Endothelial cell of umbilical vein (primary cell): ENCODE data around the gene TTF2.

Experiments used
- CTCF ChIP-seq, 2 donors: IDR thresholded peaks; 1 replicate in 1 of 2; 2 replicates in 1 of 2; pipeline ENCODE4 v1.5.1; 2011; ENCODE audit warnings: low read length in 2 of 2, mild to moderate bottlenecking in 2 of 2, moderate library complexity in 2 of 2, control low read depth in 1 of 2, inconsistent platforms in 1 of 2, low read depth in 1 of 2; ENCODE audit not compliant: insufficient read depth in 1 of 2; ENCODE audit errors: extremely low read depth in 1 of 2
- EZH2 ChIP-seq: IDR thresholded peaks from 2 replicates; pipeline ENCODE4 v1.6.1; 2012; ENCODE audit warnings: borderline replicate concordance, low read depth, mild to moderate bottlenecking, moderate library complexity, low read length, inconsistent platforms; ENCODE audit not compliant: severe bottlenecking
- GATA2 ChIP-seq: IDR thresholded peaks from 2 replicates; pipeline ENCODE4 v1.7.0; 2011; ENCODE audit warnings: low read depth, mild to moderate bottlenecking, moderate library complexity, mixed read lengths, low read length; ENCODE audit not compliant: insufficient read length, insufficient read depth
- POLR2A ChIP-seq: IDR thresholded peaks from 2 replicates; pipeline ENCODE4 v1.6.1; 2012; ENCODE audit warnings: low read depth, mild to moderate bottlenecking, control low read depth, low read length
- POLR2AphosphoS5 ChIP-seq: IDR thresholded peaks from 2 replicates; pipeline ENCODE4 v1.6.1; 2012; ENCODE audit warnings: low read depth, mild to moderate bottlenecking, control low read depth, low read length, moderate library complexity; ENCODE audit not compliant: insufficient read depth

GRCh38 chr1:117038236-117038635 lies 21.9 kb upstream of the TTF2 start:
- TF ChIP-seq CTCF (IDR thresholded peaks at IDR 0.05; ENCODE audit: extremely low read depth in 1 of 2, insufficient read depth in 1 of 2, low read depth in 1 of 2, low read length in 2 of 2) = no peak
- no peak for TF ChIP-seq POLR2AphosphoS5
- no peak for TF ChIP-seq GATA2
- TF ChIP-seq EZH2 = no peak
- no peak for TF ChIP-seq POLR2A
